DND-41 (cell line): ENCODE data around the gene KDM6B.

Source experiments
- ATAC-seq: fragments of 200-7000 bp; cut with Tn5 transposase; 3 replicates; pipeline ENCODE4 v1.9.1; 2021; ENCODE audit warnings: low read depth; ENCODE audit not compliant: insufficient read depth
- DNase-seq: peaks from one replicate; pipeline ENCODE4 v3.0.0-alpha.2; 2020
- H2AFZ ChIP-seq: 2 replicates; pipeline ENCODE4 v1.6.0; 2012; ENCODE audit warnings: low read depth, low read length
- H3K27ac ChIP-seq: 2 replicates; pipeline ENCODE4 v1.5.1; 2012; ENCODE audit warnings: low read length, inconsistent platforms
- H3K27me3 ChIP-seq: fragments of 200-600 bp; sonication (generic); 2 replicates; pipeline ENCODE4 v1.6.0; 2012; ENCODE audit warnings: low read length, mild to moderate bottlenecking, inconsistent platforms; ENCODE audit not compliant: insufficient read depth, poor library complexity
- H3K36me3 ChIP-seq: 2 replicates; pipeline ENCODE4 v1.5.1; 2012; ENCODE audit warnings: low read length, inconsistent platforms; ENCODE audit not compliant: insufficient read depth
- H3K4me1 ChIP-seq: 2 replicates; pipeline ENCODE4 v1.5.1; 2012; ENCODE audit warnings: mild to moderate bottlenecking, low read length; ENCODE audit not compliant: insufficient read depth
- H3K4me2 ChIP-seq: 2 replicates; pipeline ENCODE4 v1.6.0; 2012; ENCODE audit warnings: mild to moderate bottlenecking, moderate library complexity, low read length, inconsistent platforms; ENCODE audit not compliant: insufficient read depth
- H3K4me3 ChIP-seq, 2 experiments: fragments of 200-600 bp in 1 of 2; shearing (Covaris generic) in 1 of 2; 2 replicates each; pipeline ENCODE4 v1.5.1; 2012 to 2016; ENCODE audit warnings: inconsistent platforms in 2 of 2, low read length in 2 of 2, mild to moderate bottlenecking in 2 of 2, low read depth in 1 of 2, moderate library complexity in 1 of 2
- H3K79me2 ChIP-seq: 2 replicates; pipeline ENCODE4 v1.6.0; 2012; ENCODE audit warnings: low read length, inconsistent platforms; ENCODE audit not compliant: insufficient read depth
- H3K9ac ChIP-seq: 2 replicates; pipeline ENCODE4 v1.6.0; 2012; ENCODE audit warnings: low read depth, mild to moderate bottlenecking, inconsistent platforms, low read length, moderate library complexity
- H3K9me3 ChIP-seq: 2 replicates; pipeline ENCODE4 v1.5.1; 2012; ENCODE audit warnings: low read length, moderate library complexity, mild to moderate bottlenecking, inconsistent platforms; ENCODE audit not compliant: insufficient read depth, severe bottlenecking
- H4K20me1 ChIP-seq: 2 replicates; pipeline ENCODE4 v1.6.0; 2012; ENCODE audit warnings: low read length; ENCODE audit not compliant: insufficient read depth
- CTCF ChIP-seq: IDR thresholded peaks from 2 replicates; pipeline ENCODE4 v1.5.1; 2012; ENCODE audit warnings: borderline replicate concordance, low read length, moderate library complexity, mild to moderate bottlenecking; ENCODE audit not compliant: poor library complexity, severe bottlenecking; ENCODE audit errors: extremely low read depth
- EZH2 ChIP-seq: IDR thresholded peaks from 3 replicates; pipeline ENCODE4 v1.6.1; 2012; ENCODE audit warnings: borderline replicate concordance, low read depth, mild to moderate bottlenecking, moderate library complexity, low read length, inconsistent platforms; ENCODE audit not compliant: severe bottlenecking

Gene KDM6B

GRCh38 chr17:7845359-7846062, 11.5 kb downstream of the KDM6B start:
- H2AFZ ChIP-seq: peak overlapping the region; percentile 71; the same call in 1 of the 2 replicates
- ATAC-seq: no peak
- H3K27ac ChIP-seq: 0 out of 2 replicates have a peak overlapping the region, but pooled peaks have one; percentile 19

GRCh38 chr17:7846063-7846735, 12.2 kb downstream of the KDM6B start:
- no peak overlapping the region for H3K4me2 ChIP-seq
- no peak for ATAC-seq
- H3K79me2 ChIP-seq: no peaks in the 10 kb centered on the region; the same call in 1 of the 2 replicates
- no peak overlapping the region for H3K9ac ChIP-seq
- TF ChIP-seq EZH2 (no peak), CTCF (no peak)
- no peaks in the 10 kb centered on the region for H3K9me3 ChIP-seq
- H3K4me1 ChIP-seq: peaks cover 49% of the 10 kb centered on the region
- H2AFZ ChIP-seq: no peak overlapping the region
- H3K27me3 ChIP-seq: peaks cover 18% of the 10 kb centered on the region
- H3K27ac ChIP-seq: no peak overlapping the region
- H3K4me3 ChIP-seq: no peak overlapping the region
- peaks cover 22% of the 10 kb centered on the region for H4K20me1 ChIP-seq
- no peak for DNase-seq
- H3K36me3 ChIP-seq: peaks cover 28% of the 10 kb centered on the region; the same call in 1 of the 2 replicates

More at GRCh38 chr17:7845359-7846062, 11.5 kb downstream of the KDM6B start:
- Histone ChIP-seq H3K9me3 (no peaks in the 10 kb centered on the region), H3K4me2 (peak overlapping the region; percentile 95), H4K20me1 (peaks cover 28% of the 10 kb centered on the region), H3K4me1 (peaks cover 51% of the 10 kb centered on the region), H3K9ac (peak overlapping the region; percentile 60), H3K27me3 (peaks cover 25% of the 10 kb centered on the region), H3K4me3 (peak overlapping the region; percentile 81 to 91; a peak in 3 of 4 replicates), H3K79me2 (no peaks in the 10 kb centered on the region; the same call in 1 of the 2 replicates), H3K36me3 (peaks cover 24% of the 10 kb centered on the region; the same call in 1 of the 2 replicates)
- no peak for TF ChIP-seq EZH2
- TF ChIP-seq CTCF: no peak
- DNase-seq: no peak

- no peak for ATAC-seq
- no peaks in the 10 kb centered on the region; the same call in 1 of the 2 replicates for H3K79me2 ChIP-seq
- TF ChIP-seq EZH2 (no peak), CTCF (no peak)
These were observed 13.0 kb downstream of the KDM6B start for GRCh38 chr17:7846765-7847661.

More at GRCh38 chr17:7846765-7847661, 13.0 kb downstream of the KDM6B start:
- H3K4me2 ChIP-seq: no peak overlapping the region
- H3K4me3 ChIP-seq: no peak overlapping the region
- no peak overlapping the region for H3K9ac ChIP-seq
- no peak overlapping the region for H3K27ac ChIP-seq
- H3K4me1 ChIP-seq: peaks cover 49% of the 10 kb centered on the region
- no peak overlapping the region for H2AFZ ChIP-seq
- H3K36me3 ChIP-seq: peaks cover 32% of the 10 kb centered on the region; the same call in 1 of the 2 replicates
- no peak for DNase-seq
- H3K27me3 ChIP-seq: peaks cover 12% of the 10 kb centered on the region
- H4K20me1 ChIP-seq: peaks cover 19% of the 10 kb centered on the region; the same call in 1 of the 2 replicates
- H3K9me3 ChIP-seq: no peaks in the 10 kb centered on the region
